A549 (cell line): Measurements from ENCODE around the gene RUNX1. TPM values are rescaled to one million over a fixed set of nuclear protein-coding genes. Genes with fewer than 3 reads are reported as not detected.

ENCODE experiments used
- ATAC-seq, 2 experiments: fragments of 200-7000 bp in 1 of 2; fragments of >200 bp in 1 of 2; cut with Nextera tagmentation in 1 of 2; cut with Tn5 transposase in 1 of 2; 3 replicates each; pipeline versions ENCODE4 v1.8.0 to v1.9.1; 2018 to 2020; ENCODE audit warnings: mild to moderate bottlenecking in 1 of 2, moderate library complexity in 1 of 2
- CTCF ChIA-PET: fragments of 300-600 bp; sonication (Branson Sonifier 250); formaldehyde crosslinking; extraction: SDS; loops from one replicate; lab custom pipeline; 2021; ENCODE audit warnings: antibody characterized with exemption, inconsistent platforms; lab: Yijun Ruan, JAX
- POLR2A ChIA-PET: fragments of 350-600 bp; formaldehyde crosslinking; extraction: SDS; loops from one replicate; lab custom pipeline; 2021; ENCODE audit warnings: antibody characterized with exemption, inconsistent platforms; lab: Yijun Ruan, JAX
- DNase-seq, 2 experiments: peaks; one replicate each; pipeline versions ENCODE4 v3.0.0 to v3.0.0-alpha.2; 2011 to 2016; ENCODE audit warnings: low read depth in 1 of 2, low spot score in 1 of 2
- FAIRE-seq: peaks from 2 replicates; lab custom pipeline; 2011; peaks lifted over from hg19 to GRCh38; lab: Jason Lieb, UNC
- H3K27ac ChIP-seq, 2 experiments: fragments of >200 bp; sonication (Bioruptor Twin); formaldehyde crosslinking; 3 replicates each; pipeline ENCODE4 v1.5.1; 2016 to 2017
- H3K4me1 ChIP-seq: fragments of >200 bp; sonication (Bioruptor Twin); formaldehyde crosslinking; 3 replicates; pipeline ENCODE4 v1.6.1; 2016
- H3K4me2 ChIP-seq: fragments of >200 bp; sonication (Bioruptor Twin); formaldehyde crosslinking; 3 replicates; pipeline ENCODE4 v1.6.1; 2016
- H3K4me3 ChIP-seq: fragments of >200 bp; sonication (Bioruptor Twin); formaldehyde crosslinking; 3 replicates; pipeline ENCODE4 v1.5.1; 2016
- H3K9me3 ChIP-seq: fragments of >200 bp; sonication (Bioruptor Twin); formaldehyde crosslinking; 3 replicates; pipeline ENCODE4 v1.6.1; 2016
- CEBPB ChIP-seq, 2 experiments: fragments of >200 bp in 1 of 2; sonication (Bioruptor Twin) in 1 of 2; formaldehyde crosslinking in 1 of 2; IDR thresholded peaks; 2 replicates each; pipeline ENCODE4 v1.6.1; 2012 to 2016
- CHD2 ChIP-seq: fragments of 150-350 bp; IDR thresholded peaks from 2 replicates; pipeline ENCODE4 v1.6.1; 2014; ENCODE audit warnings: low read length; ENCODE audit not compliant: partially characterized antibody
- CHD4 ChIP-seq: fragments of 200-600 bp; sonication (generic); IDR thresholded peaks from 2 replicates; pipeline ENCODE4 v1.6.1; 2016; ENCODE audit warnings: antibody characterized with exemption, mild to moderate bottlenecking, borderline replicate concordance
- EP300 ChIP-seq, 2 experiments: fragments of >200 bp; sonication (Bioruptor Twin); formaldehyde crosslinking; IDR thresholded peaks; 2 replicates in 1 of 2; 3 replicates in 1 of 2; pipeline ENCODE4 v1.6.1; 2016 to 2017
- FOSL2 ChIP-seq, 2 experiments: fragments of 450-650 bp in 1 of 2; fragments of >200 bp in 1 of 2; sonication (Bioruptor Twin) in 1 of 2; formaldehyde crosslinking; IDR thresholded peaks; 2 replicates each; pipeline versions ENCODE4 v1.5.0 to v1.6.1; 2016 to 2020; ENCODE audit warnings: mild to moderate bottlenecking in 1 of 2, moderate library complexity in 1 of 2
- FOXS1 ChIP-seq: fragments of 250-450 bp; sonication (Bioruptor Pico); IDR thresholded peaks from 2 replicates; pipeline ENCODE4 v1.5.0; 2020; ENCODE audit warnings: mild to moderate bottlenecking, moderate library complexity
- GATA3 ChIP-seq: IDR thresholded peaks from 2 replicates; pipeline ENCODE4 v1.6.1; 2012; ENCODE audit warnings: borderline replicate concordance
- HDAC2 ChIP-seq: fragments of 200-600 bp; sonication (generic); IDR thresholded peaks from 2 replicates; pipeline ENCODE4 v1.6.1; 2016
- HEYL ChIP-seq: fragments of 250-450 bp; sonication (Bioruptor Pico); IDR thresholded peaks from 2 replicates; pipeline ENCODE4 v1.8.0; 2021; ENCODE audit warnings: mild to moderate bottlenecking, moderate library complexity
- JUNB ChIP-seq: fragments of >200 bp; sonication (Bioruptor Twin); formaldehyde crosslinking; IDR thresholded peaks from 2 replicates; pipeline ENCODE4 v1.6.1; 2016
- KDM5A ChIP-seq: fragments of 200-600 bp; sonication (generic); IDR thresholded peaks from 2 replicates; pipeline ENCODE4 v1.6.1; 2016; ENCODE audit warnings: antibody characterized with exemption, mild to moderate bottlenecking
- MAFK ChIP-seq: fragments of 450-650 bp; IDR thresholded peaks from 2 replicates; pipeline ENCODE4 v1.6.1; 2014; ENCODE audit not compliant: partially characterized antibody
- MYC ChIP-seq: IDR thresholded peaks from 2 replicates; pipeline ENCODE4 v1.6.1; 2012; ENCODE audit warnings: mild to moderate bottlenecking, inconsistent platforms, low read length, improper control_type of control experiment, borderline replicate concordance
- NFE2L2 ChIP-seq: fragments of 150-350 bp; conservative IDR thresholded peaks from 2 replicates; pipeline ENCODE4 v1.6.1; 2014; ENCODE audit warnings: low read length
- PBX3 ChIP-seq: IDR thresholded peaks from 2 replicates; pipeline ENCODE4 v1.6.1; 2012
- PHF8 ChIP-seq: fragments of 200-600 bp; sonication (generic); IDR thresholded peaks from 2 replicates; pipeline ENCODE4 v1.6.1; 2016; ENCODE audit warnings: low read depth, mild to moderate bottlenecking, antibody characterized with exemption, moderate library complexity, borderline replicate concordance
- POLR2A ChIP-seq: IDR thresholded peaks from 2 replicates; pipeline ENCODE4 v1.6.1; 2012; ENCODE audit warnings: mild to moderate bottlenecking, low read length
- POLR2AphosphoS2 ChIP-seq: conservative IDR thresholded peaks from 2 replicates; pipeline ENCODE4 v1.6.1; 2012; ENCODE audit warnings: low read length, improper control_type of control experiment, inconsistent platforms
- RAD21 ChIP-seq, 2 experiments: fragments of >200 bp in 1 of 2; sonication (Bioruptor Twin) in 1 of 2; formaldehyde crosslinking in 1 of 2; IDR thresholded peaks in 1 of 2; conservative IDR thresholded peaks in 1 of 2; 2 replicates in 1 of 2; 3 replicates in 1 of 2; pipeline ENCODE4 v1.6.1; 2012 to 2018; ENCODE audit warnings: inconsistent platforms in 1 of 2
- RARB ChIP-seq: fragments of 250-450 bp; sonication (Bioruptor Pico); IDR thresholded peaks from 2 replicates; pipeline ENCODE4 v1.8.0; 2021; ENCODE audit warnings: mild to moderate bottlenecking, moderate library complexity
- RCOR1 ChIP-seq: fragments of 150-350 bp; IDR thresholded peaks from 2 replicates; pipeline ENCODE4 v1.6.1; 2014; ENCODE audit warnings: antibody characterized with exemption, low read length, low read depth
- REST ChIP-seq: fragments of 200-600 bp; sonication (generic); IDR thresholded peaks from 2 replicates; pipeline ENCODE4 v1.6.1; 2016; ENCODE audit warnings: antibody characterized with exemption, mild to moderate bottlenecking, moderate library complexity
- RFX5 ChIP-seq: fragments of 450-650 bp; IDR thresholded peaks from 2 replicates; pipeline ENCODE4 v1.7.1; 2014; ENCODE audit warnings: antibody characterized with exemption, mild to moderate bottlenecking, moderate library complexity
- SMC3 ChIP-seq: fragments of >200 bp; sonication (Bioruptor Twin); formaldehyde crosslinking; IDR thresholded peaks from 3 replicates; pipeline ENCODE4 v1.6.1; 2018; ENCODE audit warnings: inconsistent platforms
- TFCP2L1 ChIP-seq: fragments of 250-450 bp; sonication (Bioruptor Pico); IDR thresholded peaks from 2 replicates; pipeline ENCODE4 v1.5.0; 2021; ENCODE audit warnings: mild to moderate bottlenecking
- ZNF302 ChIP-seq: fragments of 250-450 bp; sonication (Bioruptor Pico); IDR thresholded peaks from 2 replicates; pipeline ENCODE4 v1.9.0; 2021; ENCODE audit warnings: inconsistent platforms, mild to moderate bottlenecking, moderate library complexity
- WGBS: methylation state at CpG from one replicate; pipeline ENCODE4 v1.1.6; 2017; ENCODE audit errors: missing lambda C conversion rate; 5-methylcytosine and 5-hydroxymethylcytosine counted together
- polyA plus RNA-seq, 4 experiments: library from polyadenylated mRNA; depleted of rRNA in 3 of 4; stranded (reverse); fragments of >200 nt; fragmentation: RNase III in 1 of 4; extraction: RNeasy Plus Mini Kit Qiagen cat#74134 plus additional on column Dnase treatment in 1 of 4; gene quantifications; 2 replicates in 3 of 4; 3 replicates in 1 of 4; pipeline ENCODE4 v1.2.3, GENCODE V29; 2011 to 2017
- TF ChIP-seq, protein P1 (sequence below): fragments of 150-350 bp; IDR thresholded peaks from 2 replicates; pipeline ENCODE4 v1.6.1; 2014; ENCODE audit warnings: low read depth, mild to moderate bottlenecking, low read length
- TF ChIP-seq, protein P2 (sequence below): IDR thresholded peaks from 2 replicates; pipeline ENCODE4 v1.6.1; 2012; ENCODE audit warnings: low read depth, borderline replicate concordance

Gene RUNX1
- polyA plus RNA-seq, 2 of the 4 experiments (the other 2 are of a cell fraction), result 5.5 TPM

GRCh38 chr21:34923202-34923601 lies 125.9 kb downstream of the RUNX1 start:
- ATAC-seq (no peak), FAIRE-seq (no peak), DNase-seq (no peak)
- Histone ChIP-seq H3K9me3 (no peaks in the 10 kb centered on the region), H3K4me1 (peaks cover 4% of the 10 kb centered on the region; the same call in 1 of the 3 replicates), H3K4me3 (no peak overlapping the region), H3K4me2 (no peak overlapping the region), H3K27ac (no peak overlapping the region)
- CTCF ChIA-PET, result interaction anchor here (0.6 kb wide), 1 partner anchor 1335 kb away, joined by 3 read pairs; no protein-coding TSS in a partner anchor
- TF ChIP-seq GATA3, result no peak
- no peak for TF ChIP-seq RCOR1
- no peak for TF ChIP-seq CEBPB (IDR thresholded peaks at IDR 0.05)
- no peak for TF ChIP-seq MYC
- TF ChIP-seq RFX5, result no peak
- no peak for TF ChIP-seq HEYL
- no peak for TF ChIP-seq REST
- no peak for TF ChIP-seq ZNF302
- TF ChIP-seq PHF8, result no peak
- POLR2A ChIA-PET, result no interaction called here
- WGBS, result 59% methylated on average over 4 of the region's 4 CpGs

GRCh38 chr21:34922479-34922878 lies 126.6 kb downstream of the RUNX1 start:
- H3K4me1 ChIP-seq, result peaks cover 4% of the 10 kb centered on the region; the same call in 1 of the 3 replicates
- TF ChIP-seq HEYL (no peak), POLR2AphosphoS2 (no peak), CEBPB (IDR thresholded peaks at IDR 0.05) (no peak), POLR2A (no peak), NFE2L2 (no peak)
- POLR2A ChIA-PET, result no interaction called here
- no peak overlapping the region for H3K4me3 ChIP-seq
- CTCF ChIA-PET, result interaction anchor here (0.6 kb wide), 1 partner anchor 1335 kb away, joined by 3 read pairs; no protein-coding TSS in a partner anchor
- H3K27ac ChIP-seq, result no peak overlapping the region
- no peak for ATAC-seq
- DNase-seq, result no peak
- no peaks in the 10 kb centered on the region for H3K9me3 ChIP-seq
- no peak for FAIRE-seq
- no peak overlapping the region for H3K4me2 ChIP-seq

DNA sequence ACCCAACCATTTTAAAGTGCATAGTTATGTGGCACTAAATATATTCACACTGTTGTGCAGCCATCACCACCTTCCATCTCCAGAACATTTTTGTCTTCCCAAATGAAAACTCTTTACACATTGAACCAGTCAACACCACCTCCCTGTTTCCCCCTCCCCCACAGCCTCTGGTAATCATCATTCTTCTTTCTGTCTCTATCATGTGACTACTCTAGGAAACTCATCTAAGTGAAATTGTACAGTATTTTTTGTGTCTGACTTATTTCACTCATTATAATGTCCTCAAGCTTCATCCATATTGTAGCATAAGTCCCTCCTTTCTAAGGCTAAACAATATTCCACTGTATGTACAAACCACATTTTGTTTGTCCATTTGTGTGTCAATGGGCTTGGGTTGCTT lies 128.0 kb downstream of the RUNX1 start:
- Histone ChIP-seq H3K4me3 (no peak overlapping the region), H3K9me3 (no peaks in the 10 kb centered on the region), H3K4me1 (no peaks in the 10 kb centered on the region), H3K27ac (no peak overlapping the region), H3K4me2 (no peak overlapping the region)
- ATAC-seq (no peak), DNase-seq (no peak), FAIRE-seq (no peak)
- ChIA-PET POLR2A (no interaction called here), CTCF (no interaction called here)
- TF ChIP-seq FOSL2 (IDR thresholded peaks at IDR 0.05) (no peak), FOSL2 (CRISPR knock-in tag; IDR thresholded peaks at IDR 0.05) (no peak), HDAC2 (no peak), KDM5A (no peak), POLR2A (no peak), SMC3 (no peak), CHD2 (no peak), TFCP2L1 (CRISPR knock-in tag) (no peak), ZNF302 (no peak), MAFK (no peak), CHD4 (no peak), FOXS1 (CRISPR knock-in tag) (no peak), RARB (CRISPR knock-in tag) (no peak), JUNB (no peak), EP300 (IDR thresholded peaks at IDR 0.05) (no peak), RAD21 (conservative IDR thresholded peaks at IDR 0.05 in 1 of 2, IDR thresholded peaks at IDR 0.05 in 1 of 2) (no peak), PBX3 (no peak)
- TF ChIP-seq, protein P1, sequence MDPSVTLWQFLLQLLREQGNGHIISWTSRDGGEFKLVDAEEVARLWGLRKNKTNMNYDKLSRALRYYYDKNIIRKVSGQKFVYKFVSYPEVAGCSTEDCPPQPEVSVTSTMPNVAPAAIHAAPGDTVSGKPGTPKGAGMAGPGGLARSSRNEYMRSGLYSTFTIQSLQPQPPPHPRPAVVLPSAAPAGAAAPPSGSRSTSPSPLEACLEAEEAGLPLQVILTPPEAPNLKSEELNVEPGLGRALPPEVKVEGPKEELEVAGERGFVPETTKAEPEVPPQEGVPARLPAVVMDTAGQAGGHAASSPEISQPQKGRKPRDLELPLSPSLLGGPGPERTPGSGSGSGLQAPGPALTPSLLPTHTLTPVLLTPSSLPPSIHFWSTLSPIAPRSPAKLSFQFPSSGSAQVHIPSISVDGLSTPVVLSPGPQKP, result no peak
- TF ChIP-seq, protein P2, sequence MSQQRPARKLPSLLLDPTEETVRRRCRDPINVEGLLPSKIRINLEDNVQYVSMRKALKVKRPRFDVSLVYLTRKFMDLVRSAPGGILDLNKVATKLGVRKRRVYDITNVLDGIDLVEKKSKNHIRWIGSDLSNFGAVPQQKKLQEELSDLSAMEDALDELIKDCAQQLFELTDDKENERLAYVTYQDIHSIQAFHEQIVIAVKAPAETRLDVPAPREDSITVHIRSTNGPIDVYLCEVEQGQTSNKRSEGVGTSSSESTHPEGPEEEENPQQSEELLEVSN, result no peak
